GM21576 (cell line): ENCODE results near the gene GPBAR1.

Source experiments
- ATAC-seq: cut with Tn5 transposase; IDR thresholded peaks from one replicate; pipeline ENCODE4 v1.9.1; 2021; ENCODE audit warnings: mild to moderate bottlenecking, moderate library complexity; ENCODE audit not compliant: unreplicated experiment

The GPBAR1 gene

DNA sequence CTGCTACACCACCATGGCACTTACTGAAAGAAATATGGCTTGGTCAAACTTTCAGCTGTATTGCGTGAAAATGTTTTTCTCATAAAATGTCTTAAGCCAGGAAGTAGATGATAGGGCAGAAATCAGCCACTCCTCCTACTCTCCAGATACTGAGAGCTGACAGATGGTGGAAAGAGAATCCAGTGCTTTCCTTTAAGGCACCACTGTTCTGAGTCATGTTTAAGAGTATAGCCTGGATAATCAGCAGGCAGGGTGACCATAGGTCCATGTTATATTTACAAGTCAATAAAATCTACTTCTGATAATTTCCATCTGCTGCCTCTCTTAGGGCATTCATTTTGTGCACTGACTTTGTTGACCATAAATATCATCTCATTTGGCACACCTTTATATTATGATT, 21.9 kb upstream of the GPBAR1 start:
- ATAC-seq, result no peak

DNA sequence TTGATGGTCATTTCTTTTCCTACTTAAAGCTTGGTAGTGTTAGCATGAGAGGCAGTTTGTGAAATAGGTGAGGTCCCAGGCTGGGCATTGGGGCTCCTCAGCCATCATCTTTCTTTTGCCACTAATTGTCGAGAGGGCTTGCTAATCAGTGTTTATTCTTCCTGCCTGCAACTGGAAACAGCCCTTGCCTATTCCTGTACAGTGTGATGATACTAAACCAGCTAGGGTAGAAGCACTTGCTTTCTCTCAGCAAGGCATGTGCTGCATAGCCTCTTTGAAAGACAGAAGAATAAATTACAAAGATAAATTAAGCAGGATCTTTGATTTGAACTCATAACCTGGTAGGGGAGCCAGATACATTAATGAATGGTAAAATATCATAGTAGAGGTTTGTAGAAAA, 16.6 kb upstream of the GPBAR1 start:
- no peak for ATAC-seq

DNA sequence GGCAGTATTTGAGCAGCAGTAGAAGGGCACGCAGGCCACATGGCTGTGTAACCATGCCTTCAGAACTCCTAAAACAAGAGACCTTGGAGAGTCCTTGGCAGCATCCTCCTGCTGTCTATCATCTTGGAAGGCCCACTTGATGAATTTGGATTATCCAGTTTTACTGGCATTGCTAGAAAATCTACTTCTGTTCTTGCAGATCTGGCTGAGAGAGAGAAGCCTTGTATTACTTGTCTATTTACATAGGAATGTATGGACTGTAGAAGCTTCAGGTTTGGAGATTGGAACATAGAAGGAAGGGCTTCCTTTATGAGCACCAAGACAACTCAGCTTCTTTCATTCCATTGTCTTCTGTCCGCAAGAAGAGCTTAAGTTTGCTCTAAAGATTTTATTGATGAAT, 16.1 kb upstream of the GPBAR1 start:
- no peak for ATAC-seq

DNA sequence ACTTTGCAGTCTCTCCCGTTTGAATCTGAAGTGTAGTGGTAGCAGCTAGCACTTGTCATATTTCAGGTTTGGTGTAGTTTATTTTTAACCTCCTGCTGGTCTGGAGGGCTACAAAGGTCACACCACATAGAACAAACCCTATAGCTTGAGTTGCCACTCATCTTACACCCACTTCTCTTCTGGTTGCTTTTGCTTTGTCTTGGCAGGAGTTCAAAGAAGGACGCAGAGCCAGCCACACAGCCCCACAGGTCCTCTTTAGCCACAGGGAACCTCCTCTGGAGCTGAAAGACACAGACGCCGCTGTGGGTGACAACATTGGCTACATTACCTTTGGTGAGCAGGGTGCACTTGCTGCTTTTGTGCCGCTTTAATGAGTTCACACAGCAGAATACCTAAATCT, 15.6 kb upstream of the GPBAR1 start:
- ATAC-seq, result no peak

DNA sequence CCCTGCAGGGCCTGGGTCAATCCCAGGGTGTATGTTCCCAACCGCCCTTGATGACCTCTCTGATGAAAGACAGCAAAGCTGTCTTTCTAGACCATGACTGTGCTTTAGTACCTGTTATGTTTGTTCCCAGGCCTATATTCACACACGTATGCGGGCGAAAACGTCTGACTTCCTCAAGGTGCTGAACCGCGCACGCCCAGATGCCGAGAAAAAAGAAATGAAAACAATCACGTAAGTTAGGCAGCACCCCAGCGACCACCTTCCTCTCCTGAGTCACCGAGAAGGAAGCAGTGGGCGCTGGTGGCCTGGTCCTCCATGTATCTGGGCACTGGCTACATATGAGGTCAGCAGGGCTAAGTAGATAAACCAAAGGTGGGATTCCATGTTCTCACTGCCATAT, 11.1 kb upstream of the GPBAR1 start:
- ATAC-seq, result no peak

DNA sequence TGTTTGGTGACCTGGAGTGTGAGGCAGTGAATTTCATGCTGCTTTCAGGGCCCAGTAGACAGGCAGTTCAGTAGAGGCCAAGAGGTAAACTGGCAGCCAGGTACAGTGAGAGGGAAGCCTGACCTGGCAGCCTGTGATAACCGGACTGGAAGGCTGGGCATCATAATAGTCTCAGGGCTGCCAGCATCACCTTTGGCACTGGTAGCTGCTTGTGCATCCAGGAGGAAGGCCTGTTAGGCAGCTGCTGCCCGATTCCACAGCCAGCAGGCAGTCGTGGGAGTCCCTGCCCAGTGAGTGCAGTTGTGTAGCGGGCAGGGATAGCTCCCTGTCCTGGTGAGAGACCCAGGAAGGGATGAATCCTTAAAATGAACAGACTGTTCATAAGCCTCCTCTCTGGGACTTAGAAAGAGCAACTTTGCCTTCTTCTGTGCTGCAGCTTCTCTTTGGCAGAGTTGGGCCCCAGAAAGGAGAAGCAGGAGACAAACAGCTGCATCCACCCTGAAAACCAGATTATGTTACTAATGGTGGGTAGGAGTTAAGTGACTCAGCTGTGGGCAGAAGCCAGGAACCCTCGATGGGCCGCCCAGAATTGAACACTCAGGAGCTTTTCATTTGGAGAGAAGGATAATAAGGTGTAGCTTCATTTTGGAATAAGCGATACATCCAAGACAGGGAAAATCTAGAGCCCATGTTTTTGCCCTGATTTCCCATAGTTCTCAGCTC, 8.1 kb upstream of the GPBAR1 start:
- ATAC-seq, result no peak

DNA sequence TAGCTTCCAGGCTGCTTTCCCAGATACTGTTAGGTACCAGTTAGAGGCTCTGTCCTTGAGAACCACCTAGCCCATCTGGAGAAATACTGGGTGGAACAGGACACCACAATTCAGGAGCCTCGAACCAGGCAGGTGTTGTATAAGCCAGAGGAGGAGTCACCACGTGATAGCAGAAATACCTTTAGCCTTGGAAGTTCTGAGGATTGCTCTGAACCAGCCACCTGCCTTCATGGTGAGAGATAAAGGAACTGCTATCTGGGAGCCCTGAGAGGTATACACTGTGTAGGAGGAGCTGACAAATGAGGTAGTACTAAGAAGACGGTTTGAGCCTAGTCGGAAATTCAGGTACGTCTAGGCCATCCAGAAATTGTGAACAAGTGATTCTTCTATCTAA, 7.6 kb upstream of the GPBAR1 start:
- no peak for ATAC-seq

DNA sequence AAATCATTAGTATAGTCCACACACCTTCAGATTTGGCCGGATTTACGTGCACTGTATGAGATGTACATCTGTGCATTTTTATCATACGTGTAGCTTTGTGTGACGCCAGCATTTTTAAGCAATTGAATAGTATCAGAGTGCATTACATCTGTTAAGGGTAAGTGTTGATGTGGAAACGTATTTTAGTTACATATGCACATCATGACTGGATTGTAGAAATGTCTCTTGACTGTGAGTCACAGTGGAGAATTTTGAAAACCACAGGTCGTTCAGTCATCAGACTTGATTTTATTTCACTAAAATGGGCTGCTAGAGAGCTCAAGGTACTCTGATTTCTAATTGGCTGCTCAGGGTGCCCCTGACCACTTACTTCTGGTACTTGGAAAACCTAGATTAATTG, 5.4 kb upstream of the GPBAR1 start:
- no peak for ATAC-seq

DNA sequence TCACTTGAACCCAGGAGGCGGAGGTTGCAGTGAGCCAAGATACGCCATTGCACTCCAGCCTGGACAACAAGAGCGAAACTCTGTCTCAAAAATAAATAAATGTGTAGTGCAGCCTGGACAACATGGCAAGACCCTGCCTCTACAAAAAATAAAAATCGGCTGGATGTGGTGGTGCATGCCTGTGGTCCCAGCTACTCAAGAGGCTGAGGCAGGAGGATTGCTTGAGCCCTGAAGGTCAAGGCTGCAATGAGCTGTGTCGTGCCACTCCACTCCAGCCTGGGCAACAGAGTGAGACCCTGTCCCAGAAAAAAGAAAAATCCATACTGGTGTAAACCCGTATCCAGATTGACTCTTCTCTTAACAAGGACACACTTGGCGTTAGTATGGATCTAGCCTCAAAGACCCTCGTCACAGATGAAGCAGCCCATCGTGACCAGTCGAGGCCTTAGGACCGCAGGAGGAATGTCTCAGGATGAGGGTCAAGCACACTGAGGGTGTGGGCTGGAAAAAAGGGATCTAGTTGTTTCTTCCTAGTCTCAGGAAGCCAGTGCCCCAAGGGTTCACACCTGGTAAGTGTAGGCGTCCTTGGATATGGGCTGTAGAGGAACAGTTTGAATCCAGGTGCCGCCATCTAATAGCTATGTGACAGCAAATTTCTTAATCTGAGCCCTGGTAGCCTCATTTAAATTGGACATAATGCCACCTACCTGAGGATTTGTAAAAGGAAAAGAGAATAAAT, 4.0 kb upstream of the GPBAR1 start:
- no peak for ATAC-seq

DNA sequence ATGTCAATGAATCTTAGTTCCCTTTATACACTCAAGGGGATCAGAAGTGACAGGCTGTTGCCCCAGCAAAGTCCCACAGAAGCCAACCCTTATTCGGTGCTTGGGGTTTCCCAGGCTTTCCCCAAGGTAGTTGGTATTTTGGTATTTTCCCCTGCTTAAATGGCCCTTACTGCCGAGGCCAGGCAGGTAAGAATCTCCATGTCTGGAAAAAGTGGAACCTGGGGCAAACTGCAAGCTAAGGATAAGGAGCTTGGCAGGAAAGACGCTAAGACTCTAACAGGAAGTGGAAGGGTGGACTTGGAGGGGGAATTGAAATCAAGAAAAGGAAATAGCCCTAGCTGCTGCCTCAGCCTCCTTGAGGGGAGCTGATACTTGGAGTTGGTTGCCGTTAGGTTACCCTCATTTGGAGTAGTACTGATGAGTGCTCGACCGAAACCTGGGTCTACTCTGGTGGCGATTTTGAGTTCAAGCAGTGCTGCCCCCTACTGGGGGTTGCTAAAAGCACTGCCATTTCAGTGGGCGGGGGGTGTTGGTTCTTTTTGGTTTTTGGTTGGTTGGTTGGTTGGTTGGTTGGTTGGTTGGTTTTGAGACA, 3.3 kb upstream of the GPBAR1 start:
- peak; percentile 65 for ATAC-seq

DNA sequence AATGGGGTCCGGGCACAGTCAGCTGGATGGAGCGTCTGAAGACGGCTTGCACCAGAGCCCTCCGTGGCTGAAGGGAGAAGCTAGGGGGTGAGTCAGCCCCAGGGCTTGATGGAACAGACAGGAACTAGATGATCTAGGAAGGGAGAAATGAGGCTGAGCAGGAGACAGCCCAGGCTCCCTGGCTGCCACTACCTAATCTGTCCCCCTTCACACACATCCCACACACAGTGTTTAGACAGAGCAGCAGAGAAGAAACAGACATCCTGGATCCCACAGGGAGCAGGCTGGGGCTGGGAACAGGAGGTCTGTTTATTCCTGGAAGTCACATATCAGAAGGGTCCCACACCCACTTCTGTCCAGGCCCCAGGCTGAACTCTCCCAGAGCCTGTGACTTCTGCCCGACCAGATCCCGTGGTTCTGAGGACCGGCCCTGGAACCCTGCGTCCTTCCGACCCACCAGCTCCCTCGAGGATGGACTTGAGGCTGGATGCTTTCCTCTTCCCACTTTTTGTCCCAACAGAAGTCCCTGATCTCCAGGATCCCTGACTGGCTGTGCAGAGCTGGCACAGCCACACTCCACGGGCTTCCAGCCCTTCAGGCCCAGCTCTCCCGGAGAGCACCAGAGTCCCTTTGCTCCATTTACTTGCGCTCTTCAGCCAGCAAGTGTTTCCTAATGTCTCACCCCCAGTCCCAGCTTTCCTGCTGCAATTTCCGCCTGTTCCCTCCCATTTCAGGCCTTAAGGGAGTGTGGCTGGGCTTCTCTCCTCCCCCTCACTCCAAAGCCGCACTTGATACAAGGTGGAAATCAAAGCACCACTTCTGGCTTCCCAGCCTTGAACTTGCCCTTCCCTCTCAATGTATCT, 1.5 kb upstream of the GPBAR1 start:
- ATAC-seq, result no peak

DNA sequence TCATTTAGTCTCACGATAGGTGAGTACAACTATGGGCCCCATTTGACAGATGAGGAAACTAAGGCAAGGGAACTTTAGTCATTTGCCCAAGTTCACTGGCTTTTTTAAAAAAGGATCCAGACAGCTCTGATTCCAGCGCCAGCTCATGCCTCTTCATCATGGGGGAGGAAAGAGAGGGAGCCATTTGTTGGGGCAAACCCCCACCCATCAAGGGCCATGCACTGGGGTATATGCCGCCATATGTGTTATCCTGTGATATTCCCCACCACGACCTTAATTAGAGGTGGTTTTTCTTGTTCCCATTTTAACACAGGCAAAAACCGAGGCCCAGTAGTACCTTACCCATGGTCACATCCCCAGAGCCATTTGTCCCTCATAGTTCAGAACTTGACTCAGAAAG, 649 bp upstream of the GPBAR1 start:
- ATAC-seq, result no peak

DNA sequence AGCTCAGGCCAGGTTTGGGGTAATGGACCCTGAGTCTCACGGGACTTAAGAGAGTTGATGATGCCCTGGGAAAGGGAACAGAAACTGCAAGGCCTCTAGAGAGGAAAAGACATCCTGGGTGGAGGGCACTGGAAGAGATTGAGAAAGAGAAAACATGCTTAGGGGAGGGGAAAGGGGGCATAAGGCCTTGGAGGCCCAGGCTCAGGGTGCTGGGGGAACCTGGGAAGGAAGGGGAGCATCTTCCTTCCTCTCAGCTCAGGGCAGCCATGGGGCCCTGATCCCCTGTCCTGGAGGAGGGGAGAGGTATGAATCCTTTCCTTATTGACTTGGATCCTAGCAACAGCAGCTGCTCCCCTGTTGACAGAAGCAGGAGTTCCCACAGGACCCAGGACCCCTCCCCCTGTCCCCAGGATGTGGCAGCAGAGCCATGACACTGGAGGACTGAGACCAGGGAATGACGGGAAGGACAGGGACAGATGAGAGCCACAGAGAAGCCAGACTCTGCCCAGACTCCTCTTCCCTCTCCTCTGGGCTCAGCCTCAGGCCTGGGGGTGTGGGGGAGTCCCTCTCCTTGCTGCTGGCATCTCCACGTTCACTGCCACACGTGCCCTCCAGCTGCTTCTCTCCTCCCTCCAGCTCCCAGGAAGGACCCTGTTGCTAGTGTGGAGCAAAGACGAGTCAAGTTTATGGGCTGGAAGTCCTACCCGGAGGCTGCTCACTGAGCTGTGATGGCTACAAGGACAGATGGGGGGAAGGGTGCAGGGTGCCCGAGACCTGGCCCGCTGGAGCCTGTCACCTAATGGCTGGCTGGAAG, 815 bp downstream of the GPBAR1 start:
- no peak for ATAC-seq

DNA sequence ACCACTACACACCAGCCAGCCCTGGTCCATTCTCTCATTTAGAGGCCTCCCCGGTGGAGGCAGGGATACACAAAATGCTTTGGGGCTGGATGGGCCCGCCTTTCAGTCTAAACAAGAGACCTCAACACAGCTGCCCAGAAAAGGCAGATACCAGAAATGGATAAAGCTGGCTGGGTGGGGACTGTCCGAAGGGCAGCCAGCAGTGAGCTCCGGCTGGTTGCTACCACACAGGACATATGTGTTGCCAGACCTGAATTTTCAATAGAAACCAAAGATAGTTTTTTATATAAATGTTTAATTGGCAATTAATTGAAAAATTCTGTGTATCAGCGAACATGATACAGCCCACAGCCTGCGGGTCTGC, 1.4 kb downstream of the GPBAR1 start:
- no peak for ATAC-seq

DNA sequence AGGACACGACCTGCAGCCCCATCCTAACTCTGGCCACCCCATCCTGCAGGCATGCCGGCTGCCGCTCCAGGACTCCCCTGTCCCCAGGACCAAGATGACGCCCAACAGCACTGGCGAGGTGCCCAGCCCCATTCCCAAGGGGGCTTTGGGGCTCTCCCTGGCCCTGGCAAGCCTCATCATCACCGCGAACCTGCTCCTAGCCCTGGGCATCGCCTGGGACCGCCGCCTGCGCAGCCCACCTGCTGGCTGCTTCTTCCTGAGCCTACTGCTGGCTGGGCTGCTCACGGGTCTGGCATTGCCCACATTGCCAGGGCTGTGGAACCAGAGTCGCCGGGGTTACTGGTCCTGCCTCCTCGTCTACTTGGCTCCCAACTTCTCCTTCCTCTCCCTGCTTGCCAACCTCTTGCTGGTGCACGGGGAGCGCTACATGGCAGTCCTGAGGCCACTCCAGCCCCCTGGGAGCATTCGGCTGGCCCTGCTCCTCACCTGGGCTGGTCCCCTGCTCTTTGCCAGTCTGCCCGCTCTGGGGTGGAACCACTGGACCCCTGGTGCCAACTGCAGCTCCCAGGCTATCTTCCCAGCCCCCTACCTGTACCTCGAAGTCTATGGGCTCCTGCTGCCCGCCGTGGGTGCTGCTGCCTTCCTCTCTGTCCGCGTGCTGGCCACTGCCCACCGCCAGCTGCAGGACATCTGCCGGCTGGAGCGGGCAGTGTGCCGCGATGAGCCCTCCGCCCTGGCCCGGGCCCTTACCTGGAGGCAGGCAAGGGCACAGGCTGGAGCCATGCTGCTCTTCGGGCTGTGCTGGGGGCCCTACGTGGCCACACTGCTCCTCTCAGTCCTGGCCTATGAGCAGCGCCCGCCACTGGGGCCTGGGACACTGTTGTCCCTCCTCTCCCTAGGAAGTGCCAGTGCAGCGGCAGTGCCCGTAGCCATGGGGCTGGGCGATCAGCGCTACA, 2.1 kb downstream of the GPBAR1 start:
- ATAC-seq, result no peak

DNA sequence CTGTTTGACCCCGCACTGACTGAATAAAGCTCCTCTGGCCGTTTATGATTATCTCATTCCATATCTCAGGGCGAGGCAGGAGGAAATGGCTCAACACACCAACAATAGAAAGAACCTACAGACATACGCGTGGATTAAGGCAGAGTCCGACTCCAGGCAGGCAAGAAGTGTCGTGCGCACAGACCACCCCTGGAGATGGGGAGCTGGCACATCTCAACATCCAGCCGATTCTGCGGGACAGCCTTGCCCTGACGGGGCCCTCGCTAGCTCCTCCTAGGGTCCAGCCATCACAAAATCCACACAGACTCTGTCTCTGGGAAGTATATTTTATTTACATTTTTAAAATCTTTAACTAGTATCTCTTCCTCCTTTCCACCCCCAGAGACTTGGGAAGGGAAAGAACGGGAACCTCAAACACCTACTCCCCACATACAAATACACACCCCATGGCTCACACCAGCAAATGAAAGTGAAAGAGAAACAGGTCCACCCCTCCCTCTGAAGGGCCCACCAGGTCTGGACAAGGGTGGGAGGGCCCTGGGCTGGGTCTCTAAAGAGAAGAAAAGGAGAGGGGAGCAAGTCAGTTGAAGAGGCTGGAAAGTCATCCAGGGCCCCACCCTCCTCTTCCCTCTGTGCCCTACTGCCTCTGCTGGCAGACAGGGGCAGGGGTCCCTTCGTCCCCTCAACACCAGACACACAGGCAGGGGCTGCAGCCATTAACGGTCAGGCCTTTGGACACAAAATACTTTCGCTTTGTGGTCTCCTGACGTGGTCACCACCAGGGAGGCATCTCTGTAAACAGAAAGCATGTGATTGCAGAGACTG, 3.2 kb downstream of the GPBAR1 start:
- ATAC-seq, result no peak

DNA sequence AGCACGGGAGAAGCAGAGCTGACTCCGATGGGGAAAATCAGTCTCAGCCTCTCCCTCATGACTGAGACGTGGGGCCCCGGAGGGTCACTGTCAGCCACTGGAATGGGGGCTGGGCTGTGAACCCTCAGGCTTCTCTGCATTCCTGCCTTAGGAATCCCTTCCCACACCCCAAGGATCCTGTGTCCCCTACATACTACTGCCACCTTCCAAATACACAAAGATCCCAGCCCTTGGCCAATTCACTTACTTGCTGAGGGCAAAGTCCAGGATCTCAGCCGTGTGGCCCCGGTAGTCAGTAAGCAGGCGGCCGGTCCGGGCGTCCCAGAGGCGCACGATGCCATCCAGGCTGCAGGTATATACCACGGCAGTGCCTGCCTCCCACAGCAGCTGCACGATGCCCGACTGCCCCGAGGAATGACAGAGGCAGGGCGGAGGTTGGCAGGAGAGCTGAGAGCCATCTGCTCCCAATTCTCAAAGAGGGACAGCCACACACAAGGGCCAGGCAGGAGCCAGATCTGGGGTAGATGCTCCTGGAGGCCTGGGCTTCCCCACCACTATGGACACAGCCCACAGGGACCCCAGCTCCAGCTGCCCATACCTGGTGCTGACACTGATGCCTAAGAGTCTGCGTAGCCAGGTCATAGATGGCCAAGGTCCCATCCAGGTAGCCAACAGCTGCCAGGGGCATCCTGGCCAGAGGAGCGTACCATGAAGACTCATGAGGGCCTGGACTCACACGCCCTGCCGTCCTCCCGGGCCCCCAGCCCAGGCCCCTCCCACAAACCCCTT, 4.2 kb downstream of the GPBAR1 start:
- no peak for ATAC-seq

DNA sequence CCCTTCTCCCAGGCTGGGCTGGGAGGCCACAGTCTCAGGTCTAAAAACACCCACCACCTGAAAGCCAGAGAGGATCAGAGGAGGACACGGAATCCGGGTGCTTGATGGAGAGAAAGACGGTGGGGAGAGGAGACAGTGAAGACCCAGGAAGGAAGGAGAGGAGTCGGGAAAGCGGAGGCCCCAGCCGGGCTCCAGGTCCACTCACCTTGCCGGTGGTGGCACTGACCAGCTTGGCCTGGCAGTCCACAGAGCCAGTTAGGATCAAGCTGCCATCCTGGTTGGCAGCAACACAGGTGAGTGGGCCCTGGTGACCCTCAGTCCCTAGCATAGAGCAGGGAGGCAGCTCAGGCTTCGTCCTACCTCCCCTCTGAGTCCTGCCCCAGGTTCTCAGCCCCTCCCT, 4.8 kb downstream of the GPBAR1 start:
- no peak for ATAC-seq
